ENCODE measurements around the gene FBXL22.

FBXL22 gene

DNA sequence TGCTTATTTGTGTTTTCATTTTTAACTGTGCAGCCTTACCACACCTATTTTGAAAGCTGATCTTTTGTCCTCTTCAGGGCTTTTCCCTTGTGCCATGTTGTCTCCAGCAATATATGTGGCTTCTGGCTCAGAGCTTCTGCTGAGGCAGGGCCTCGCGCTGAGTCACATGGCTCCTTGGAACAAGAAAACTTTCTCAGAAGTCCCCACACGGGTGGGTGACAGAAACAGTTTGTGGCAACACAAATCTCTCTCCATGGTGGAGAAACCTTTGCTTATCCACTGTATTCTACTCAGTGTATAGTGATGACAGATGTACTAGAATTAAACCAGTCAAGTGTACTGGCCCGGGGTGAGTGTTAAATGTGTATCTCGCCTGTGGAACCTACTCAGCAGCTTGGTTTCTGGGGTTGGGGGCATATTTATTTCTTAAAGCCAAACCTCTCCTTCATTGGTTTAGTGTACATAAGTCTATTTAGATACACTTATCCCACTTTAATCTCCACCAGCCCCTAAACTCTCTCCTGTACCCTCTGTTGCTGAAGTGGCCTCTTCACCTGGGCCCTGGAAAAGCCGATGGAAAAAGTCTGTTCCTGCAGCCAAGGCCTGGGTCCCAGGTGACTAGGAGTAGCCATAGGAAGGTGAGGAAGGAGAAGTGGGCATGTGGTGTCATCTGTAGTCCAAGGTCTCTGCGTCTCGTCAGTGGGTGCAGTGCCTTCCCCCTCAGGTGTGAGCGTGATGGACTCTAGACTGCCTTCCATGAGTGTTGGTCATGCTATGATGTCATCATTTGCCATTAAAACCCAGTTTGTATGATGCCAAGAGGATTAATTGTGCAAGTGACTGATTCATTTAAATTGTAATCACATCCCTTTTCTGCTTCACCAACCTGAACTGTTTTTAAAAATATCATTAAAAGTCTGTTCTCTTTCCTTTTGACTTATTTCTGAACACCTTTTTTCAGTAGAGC lies 3.2 kb upstream of the FBXL22 start:
- no peak for DNase-seq

DNA sequence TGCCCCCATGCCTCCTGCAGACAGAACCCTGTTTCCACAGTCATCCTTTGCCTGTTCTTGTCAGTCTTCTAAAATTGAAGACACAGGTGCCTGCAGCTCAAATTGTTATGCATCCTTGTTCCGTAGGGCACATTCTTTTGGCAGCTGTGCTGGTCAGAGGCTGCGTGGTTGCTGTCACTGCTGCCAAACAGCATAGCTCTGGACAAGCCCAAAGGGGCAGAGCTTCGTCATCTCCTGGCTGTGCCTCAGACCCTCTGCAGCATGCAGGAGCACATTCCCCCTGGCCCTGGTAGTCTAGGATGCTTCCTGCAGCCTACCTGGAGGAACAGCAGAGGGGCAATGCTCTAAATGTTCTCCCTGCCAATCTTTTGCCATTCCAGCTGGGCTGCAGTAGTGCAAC lies 2.1 kb upstream of the FBXL22 start:
- DNase-seq, result no peak

DNA sequence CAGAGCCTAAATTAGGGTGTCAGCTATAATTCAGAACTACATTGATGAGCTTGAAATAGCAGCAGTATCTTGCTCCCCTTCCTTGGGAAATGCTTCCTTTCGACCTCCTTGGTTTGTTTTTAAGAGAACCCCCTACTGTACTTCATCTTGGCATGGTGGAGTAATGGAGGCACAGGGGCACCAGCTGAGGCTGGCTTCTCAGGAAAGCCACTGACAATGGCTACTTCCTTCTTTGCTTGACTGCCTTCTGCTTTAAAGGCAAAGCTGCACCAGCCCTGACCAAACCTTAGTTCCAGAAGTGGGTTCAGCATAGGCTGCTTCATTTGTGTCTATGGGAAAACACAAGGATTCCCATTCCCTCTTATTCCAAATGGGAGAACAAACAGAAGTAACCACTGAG lies 1.5 kb upstream of the FBXL22 start:
- peak in 1 of 6 experiments; percentile 12 for DNase-seq

DNA sequence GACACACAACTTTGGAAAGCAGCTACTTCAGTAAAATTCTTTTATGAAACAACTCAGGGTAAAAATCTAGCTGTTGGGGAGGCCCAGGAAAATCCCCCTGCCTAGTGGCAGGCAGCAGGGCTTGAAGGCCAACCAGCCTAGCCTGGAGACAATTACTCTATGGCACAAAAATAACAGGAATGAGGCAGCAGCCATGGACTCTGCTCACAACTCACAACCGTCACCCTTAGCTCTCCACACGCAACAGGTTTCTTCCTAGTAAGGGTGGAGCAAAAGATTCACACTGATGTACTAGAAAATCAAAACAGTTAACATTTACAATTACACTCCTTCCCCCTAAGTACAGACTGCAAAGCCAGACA lies 530 bp upstream of the FBXL22 start:
- no peak for DNase-seq

DNA sequence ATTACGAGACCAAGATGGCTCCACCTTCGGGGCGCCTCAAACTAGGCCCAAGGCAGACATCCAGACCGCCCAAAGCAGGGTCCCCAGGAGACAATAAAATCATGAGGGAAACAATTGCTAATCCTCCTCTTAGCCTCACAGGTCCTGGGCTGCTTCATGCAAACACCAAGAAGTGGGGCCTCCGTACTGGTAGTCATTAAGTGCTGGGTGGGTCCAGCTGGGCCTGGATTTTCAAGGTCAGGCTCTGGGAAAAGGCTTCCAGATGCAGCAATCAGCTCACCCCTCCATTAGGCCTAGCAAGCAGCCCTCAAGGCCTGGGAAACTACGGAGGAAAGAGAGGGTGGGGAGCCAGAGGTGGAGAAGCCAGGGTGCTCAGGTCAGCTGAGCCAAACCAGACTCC lies 634 bp downstream of the FBXL22 start:
- DNase-seq, result no peak

DNA sequence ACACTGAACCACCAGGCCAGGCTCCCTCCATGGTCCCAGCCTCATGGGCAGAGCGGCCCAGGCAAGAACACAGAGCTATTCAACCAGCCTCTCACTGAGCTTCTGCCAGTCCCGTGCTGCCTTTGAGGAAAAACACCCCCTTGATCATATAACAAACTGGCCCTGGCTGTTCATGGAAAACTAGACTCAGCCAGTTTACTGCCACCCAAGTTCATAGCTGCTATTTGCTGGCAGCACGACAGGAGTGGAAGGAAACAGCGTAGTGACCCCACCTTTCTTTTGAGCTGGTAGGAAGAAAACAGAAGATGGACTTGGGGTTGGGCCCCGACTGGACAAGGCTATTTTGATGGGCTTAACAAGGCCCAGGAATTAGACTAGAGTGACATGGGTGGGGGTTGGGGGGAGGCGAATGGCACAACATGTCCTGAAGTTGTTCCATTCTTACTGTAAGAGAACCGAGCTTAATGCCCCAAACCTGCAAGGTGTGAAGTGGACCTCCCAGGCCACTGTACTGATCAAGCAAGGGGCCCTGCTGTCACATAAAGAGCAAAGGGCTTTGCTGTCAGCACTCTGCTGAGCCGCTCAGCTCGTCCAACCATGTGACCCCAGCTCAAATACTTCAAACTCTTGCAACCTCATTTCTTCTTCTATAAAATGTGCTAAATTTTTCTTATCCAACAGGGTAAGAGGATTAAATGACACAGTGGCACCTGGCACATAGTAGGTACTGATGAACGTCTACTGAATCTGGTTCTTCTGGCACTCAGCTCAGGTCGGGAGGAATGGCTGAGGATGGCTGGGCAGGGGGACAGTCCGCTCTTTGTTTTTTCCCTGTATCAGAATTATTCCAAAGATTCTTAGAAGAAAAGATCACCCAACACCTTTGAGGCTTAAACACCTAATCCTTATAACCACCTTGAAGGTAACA lies 1.6 kb downstream of the FBXL22 start:
- no peak for DNase-seq

DNA sequence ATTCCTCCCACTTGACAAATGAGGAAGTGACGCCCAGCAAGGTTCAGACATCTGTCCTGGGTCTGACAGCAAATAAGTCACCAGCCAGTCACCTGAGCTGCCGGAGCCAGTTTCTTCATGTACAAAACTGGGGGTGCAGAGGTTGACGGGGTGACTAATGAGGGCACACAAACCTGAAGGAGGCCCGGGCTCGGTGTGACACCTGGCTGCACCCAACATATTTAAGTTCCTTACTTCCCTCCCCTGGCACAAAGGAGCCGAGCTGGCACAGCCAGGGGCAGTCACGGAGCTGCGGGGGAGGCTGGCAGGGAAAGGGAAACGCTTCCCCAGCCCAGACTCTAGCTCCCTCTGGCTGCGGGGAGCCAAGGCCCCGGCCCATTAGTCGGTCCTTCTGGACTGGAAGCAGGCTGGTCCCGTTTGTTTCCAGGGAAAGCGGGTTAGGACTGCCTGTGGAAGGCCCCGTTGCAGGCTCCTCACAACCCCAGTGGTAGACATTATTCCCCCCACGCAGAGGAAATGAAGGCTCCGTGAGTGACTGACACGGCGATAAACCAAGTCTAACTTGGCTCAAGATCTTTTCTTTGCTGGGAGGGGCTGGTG lies 2.3 kb downstream of the FBXL22 start:
- peak in 5 of 6 experiments; percentile 22 to 38 (median 29) for DNase-seq

DNA sequence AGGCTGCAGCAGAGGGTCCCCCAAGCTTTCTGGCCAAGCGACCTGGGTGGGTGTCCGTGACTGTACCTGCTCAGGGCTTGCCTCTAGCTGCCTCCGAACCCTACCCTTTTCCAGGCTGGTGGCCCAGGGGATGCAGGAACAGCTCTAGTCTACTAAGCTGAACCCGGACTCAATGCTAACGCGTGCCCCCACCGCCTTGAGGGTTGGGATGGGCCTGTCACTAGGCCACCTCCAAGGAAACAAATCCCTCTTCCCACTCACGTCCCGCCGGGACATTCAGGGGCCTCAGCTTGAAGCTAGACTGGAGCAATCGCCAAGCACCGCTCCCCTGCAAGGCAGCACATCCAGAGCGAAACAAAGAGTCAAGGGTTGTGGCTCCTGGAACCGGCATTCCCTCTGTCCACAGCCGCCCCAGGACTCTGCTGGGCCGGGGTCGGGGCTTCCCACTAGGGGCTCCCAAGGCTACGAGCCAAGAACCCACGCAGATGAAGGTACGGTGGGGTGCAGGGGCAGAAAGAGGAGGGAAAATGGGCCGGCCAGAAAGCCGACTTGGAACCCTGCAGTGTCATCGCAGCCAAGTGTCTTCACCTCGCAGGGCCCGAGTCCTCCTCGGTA lies 2.9 kb downstream of the FBXL22 start:
- peak in 4 of 6 experiments; percentile 31 to 61 (median 42) for DNase-seq

DNA sequence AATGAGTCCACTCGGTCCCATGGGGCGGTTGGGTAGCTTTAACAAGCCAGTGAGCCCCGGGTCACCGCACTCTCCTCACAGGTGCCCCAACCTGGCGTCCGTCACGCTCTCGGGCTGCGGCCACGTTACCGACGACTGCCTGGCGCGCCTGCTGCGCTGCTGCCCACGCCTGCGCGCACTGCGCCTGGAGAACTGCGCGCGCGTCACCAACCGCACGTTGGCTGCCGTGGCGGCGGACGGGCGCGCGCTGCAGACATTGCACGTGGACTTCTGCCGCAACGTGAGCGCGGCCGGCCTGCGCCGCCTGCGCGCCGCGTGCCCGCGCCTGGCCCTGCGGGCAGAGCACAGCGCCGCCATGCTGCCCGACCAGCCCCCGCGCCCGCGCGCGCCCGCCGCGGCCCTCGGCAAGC lies 3.4 kb downstream of the FBXL22 start:
- peak; percentile 77 to 92 (median 86) for DNase-seq

DNA sequence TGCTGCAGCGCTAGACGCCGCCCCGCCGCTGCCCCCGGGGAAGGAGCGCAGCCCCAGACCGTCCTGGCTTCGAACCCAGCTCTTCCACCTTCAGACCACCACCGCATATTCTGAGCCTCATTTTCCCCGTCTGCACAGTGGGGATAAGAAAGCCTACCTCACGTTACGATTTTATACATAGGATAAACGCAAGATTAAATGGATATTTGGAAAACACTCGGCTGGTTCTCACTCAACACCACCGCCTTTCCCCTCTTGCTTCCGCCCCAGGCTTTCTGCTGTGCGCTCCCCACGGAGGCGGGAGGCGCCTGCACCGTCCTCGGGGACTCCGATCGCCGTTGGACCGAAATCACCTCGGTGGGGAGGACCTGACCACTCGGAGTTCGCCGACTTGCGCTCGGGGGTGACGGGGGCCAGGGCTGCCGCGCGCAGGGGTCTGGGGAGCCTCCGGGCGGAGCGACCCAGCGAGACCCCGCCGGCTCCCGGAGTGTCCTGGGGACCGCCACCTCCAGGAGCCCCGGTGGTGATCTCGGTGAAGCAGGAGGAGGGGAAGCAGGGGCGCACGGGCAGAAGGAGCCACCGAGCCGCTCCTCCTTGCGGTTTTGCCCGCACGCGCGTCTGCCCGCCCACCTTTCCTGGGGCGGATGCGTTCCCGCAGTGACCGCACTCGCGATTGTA lies 4.0 kb downstream of the FBXL22 start:
- DNase-seq, result peak; percentile 46 to 69 (median 62)

DNA sequence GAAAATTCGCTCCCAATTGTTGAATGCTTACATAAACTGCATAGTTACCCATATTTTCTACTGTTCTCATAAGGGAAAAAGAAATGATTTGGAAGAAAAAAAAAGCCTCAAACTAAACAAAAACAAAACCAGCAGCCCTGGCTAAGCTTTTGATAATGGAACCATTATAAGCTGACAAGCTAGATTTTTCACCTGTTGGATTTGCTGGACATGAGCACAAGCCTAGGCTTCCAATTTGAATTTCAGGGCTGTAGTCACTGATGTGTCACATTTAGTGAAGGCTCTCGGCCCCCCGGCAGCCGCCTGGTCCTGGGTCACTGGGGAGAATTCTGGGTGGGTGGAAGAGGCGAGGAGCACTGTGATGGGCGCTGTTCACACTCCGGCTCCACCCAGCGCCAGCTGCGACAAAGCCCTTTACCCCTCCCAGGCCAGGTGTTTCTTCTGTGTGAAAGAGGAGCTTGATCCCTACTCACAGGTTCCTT lies 4.6 kb downstream of the FBXL22 start:
- DNase-seq, result peak in 3 of 6 experiments; percentile 6 to 52 (median 29)

DNA sequence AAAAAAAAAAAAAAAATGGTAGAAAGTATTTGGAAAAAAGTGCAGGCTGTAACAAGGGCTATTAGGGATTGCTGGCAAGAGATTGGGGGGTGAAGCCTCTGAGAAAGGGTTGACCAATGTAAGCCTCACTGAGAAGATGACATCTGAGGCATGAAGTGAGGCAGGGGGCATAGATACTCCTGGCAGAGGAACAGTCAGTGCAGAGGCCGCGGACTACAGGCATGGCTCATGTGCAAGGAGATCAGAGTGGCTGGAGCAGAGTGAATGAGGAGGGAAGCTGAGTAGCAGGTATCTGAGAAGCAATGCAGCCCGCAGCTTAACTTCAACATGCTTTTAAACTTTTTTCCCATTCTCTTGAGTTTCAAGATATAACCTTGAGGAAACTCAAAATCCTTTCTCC lies 5.4 kb downstream of the FBXL22 start:
- no peak for DNase-seq

DNA sequence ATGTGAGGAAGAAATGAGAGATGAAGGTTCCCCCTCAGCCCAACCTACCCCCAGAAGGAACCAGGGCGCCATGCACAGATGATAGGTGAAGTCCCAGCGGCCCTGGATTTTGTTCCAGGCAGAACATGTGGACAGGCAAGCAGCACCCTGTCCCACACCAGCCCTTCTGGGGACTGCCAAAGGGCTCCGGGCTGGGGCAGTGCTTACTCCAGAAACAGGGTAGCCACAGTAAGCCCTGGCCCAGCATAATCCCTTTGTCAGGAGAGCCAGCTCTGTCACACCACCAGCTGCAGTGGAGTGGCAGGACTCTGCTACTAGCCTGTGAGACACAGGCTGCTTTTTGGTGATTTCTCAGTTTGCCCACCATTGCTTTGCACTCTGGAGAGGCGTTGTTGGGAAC lies 6.3 kb downstream of the FBXL22 start:
- no peak for DNase-seq

DNA sequence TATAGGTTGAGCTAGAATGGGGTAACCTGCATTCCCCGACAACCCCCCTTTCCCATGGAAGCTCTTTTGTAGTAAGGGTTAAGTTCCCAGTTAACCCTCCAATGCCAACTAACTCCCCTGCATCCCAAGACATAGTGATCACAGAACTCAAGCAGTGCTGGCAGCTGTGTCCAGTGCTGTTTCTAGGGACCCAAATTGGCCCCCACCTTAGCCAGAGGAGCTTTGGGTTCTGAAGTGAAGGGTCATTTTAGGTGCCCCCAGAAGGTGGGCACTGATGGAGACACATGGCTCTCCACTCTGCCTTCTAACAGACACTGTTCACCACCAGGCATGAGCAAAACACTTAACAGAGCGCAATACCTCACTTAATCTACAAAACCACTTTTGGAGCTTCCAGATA lies 7.1 kb downstream of the FBXL22 start:
- DNase-seq, result no peak

DNA sequence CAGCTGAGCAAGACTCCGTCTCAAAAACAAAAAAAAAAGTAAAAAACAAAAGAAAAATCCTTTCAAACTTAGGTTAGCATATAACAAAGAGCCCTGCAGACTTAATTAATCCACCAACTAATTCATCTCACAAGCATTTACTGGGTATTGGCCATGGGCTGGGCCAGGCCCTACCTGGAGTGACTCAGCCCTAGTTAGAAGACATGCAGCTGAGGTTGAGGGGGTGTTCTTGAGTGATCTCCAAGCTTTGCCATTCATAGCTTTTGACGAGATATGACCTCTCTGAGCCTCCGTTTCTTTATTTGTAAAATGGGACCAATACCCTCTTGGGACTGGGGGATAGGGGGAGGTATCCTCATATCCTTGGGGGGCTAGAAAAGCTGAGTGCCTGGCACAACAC lies 7.8 kb downstream of the FBXL22 start:
- no peak for DNase-seq

DNA sequence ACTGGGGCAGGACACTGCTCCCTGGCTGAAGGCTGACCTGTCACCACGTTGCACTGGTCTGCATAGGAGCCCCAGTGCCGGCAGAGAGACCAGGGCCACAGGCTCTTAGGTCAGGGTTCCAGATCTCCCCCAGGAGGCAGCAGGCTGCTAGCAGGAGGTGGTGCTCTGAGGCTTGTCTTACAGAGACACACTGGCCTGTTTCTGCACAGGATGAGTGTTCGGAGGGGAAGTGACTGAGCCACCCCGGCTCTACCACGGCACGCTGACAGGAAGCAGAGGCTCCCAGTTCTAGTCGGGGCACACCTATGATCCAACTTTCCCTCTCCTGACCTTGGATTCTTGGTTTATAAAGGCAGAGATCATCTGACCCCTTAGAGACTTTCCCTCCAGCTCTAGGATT lies 8.6 kb downstream of the FBXL22 start:
- peak; percentile 16 to 58 (median 32) for DNase-seq

DNA sequence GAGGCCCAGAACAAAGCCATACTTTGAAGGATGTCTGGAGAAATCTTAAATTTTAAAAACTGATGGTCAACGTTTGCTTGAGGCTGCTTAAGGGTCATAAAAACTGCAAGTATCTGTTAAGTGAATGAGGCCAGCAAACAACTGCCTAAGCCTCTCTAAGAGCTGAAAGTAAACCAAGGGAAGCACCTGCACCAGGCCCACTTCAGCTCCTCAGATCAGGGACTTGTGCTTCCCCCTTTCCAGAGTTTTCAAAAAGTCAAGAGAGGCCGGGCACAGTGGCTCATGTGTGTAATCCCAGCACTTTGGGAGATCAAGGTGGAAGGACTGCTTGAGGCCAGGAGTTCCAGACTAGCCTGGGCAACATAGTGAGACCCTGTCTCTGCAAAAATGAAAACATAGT lies 9.1 kb downstream of the FBXL22 start:
- no peak for DNase-seq

DNA sequence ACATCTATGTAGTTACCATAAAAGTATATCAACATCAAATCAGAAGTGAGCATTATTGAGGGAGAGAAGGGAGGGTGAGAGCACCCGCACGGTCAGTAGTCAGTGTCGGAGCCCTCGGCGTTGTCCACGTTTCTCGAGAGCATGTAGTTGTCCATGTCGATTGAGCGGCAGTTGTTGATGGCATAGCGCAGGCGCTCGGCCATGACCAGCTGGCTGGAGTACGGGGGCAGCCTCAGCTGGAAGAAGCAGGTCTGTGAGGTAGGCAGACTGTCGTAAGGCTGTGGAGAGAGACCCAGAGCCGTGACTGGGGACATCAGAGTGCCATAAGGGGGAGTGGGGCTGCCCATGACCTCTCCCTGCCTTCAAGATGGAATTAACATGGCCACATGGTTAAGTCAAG lies 11.8 kb downstream of the FBXL22 start:
- DNase-seq, result no peak

DNA sequence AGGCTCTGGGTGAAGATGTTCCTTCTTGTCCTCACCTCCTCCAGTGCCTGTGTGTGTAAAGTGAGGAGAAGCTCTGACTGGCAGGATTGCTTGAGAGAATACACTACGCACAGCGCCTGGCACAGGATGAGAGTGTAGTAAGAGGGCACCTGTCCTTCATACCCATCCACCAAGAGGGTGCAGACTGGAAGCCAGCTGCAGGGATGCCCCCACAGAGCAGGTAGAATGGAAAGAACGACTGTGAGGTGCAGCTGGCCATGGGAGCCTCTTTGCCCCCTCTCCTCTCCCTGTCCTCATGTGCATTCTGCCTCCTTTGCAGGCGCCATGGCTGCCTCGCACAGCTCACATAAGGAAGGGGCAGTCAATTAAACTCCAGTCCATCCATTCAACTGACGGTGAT lies 12.3 kb downstream of the FBXL22 start:
- DNase-seq, result no peak

DNA sequence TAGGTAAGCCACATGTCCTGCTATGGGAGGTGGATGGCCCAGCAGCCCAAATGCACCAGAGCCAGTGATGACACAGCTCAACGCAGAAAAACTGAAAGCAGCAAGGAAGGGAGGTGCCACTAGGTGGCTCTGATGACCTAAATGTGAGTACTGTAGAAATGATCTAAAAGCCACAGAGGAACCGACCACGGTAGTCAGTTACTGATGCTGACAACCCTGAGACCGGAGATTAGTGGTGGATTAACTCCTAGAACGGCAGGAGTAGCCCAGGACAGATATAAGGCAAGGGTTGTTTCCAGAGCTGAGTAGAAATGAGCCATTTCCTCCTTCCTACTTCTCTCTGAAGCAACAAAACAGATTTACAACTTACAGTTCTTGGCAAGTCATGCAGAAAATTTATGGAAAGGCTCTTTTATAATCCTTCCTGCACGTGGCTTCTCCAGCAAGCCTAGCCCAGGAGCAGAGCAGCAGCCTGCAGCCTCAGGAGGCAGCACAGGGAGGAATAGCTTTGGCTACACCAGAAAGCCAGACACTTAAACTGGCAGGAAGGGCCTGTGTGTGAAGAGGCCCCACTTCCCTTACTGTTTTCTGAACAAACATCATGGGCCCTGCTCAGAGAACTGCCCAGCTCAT lies 13.1 kb downstream of the FBXL22 start:
- peak; percentile 24 to 68 (median 51) for DNase-seq

DNA sequence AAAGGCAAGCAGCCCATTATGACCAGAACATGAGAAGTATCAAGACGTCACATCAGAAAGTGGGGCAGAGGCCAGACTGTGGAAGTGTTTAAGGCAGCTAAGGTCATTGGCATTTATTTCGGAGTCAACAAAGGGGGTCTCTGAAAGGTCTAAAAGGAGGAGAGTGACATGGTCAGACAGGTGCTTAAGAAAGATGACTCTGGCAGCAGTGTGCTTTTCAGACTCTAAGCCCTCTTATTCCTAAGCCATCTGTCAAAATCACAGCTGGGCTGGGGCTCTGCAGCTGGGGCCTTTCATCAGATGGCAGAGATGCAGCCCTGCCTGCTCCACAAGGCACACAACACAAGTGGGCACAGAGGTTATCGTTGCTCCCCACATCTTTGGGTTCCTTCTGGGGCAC lies 14.0 kb downstream of the FBXL22 start:
- DNase-seq, result no peak

DNA sequence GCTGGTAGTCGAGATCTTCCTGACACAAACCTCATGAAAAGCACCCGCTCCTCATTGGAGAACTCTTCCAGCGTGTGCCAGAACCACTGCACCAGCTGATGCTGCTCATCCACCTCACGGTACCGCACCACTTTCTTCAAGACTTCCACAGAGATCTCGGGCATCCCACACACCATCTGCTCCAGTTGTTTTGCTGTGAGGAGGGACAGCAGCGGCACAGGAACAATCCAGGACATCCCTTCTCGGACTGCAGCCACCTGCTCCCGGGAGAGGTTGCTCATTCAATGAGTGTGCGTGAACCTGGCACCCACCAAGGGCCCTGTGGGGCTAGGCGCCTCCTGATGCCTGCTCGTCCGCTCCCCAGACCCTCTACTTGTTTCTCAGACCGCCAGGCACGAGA lies 15.1 kb downstream of the FBXL22 start:
- no peak for DNase-seq

Data from stimulated activated naive CD4-positive, alpha-beta T cell (primary cell).